KBM-7 (cell line): ENCODE measurements around the gene DNMBP.
"Not testable (repeated sequence)": the region's sequence is repeated elsewhere in the genome, so short reads cannot be mapped to it uniquely, and the experiment has no call there.

Experiments used
- DNase-seq: peaks from one replicate; pipeline ENCODE4 v3.0.0-alpha.2; 2015
- in situ Hi-C: fragments of 300-500 bp; cut with MboI; formaldehyde crosslinking; loops from 2 replicates; pipeline ENCODE4 v1.14.3; 2020; ENCODE audit warnings: low sequenced_read_pairs, low pct_unique_long_range_greater_than_20kb, mixed read lengths

Gene DNMBP

DNA sequence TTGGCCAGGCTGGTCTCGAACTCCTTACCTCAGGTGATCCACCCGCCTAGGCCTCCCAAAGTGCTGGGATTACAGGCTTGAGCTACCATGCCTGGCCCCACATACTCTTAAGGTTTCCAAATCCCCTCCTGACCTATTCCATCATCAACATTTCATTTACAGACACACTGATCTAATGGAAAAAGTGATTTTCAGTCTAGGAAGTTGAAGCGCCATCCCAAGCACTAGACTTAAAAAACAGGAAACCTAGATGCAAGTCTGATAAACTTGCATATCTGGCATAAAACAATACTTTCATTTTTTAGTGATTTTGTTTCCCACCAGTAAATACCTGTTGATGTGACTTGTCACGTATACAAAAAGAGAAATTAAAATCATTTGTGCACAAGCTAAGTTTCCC lies 44.0 kb downstream of the DNMBP start:
- in situ Hi-C loops, result no loop called here

DNA sequence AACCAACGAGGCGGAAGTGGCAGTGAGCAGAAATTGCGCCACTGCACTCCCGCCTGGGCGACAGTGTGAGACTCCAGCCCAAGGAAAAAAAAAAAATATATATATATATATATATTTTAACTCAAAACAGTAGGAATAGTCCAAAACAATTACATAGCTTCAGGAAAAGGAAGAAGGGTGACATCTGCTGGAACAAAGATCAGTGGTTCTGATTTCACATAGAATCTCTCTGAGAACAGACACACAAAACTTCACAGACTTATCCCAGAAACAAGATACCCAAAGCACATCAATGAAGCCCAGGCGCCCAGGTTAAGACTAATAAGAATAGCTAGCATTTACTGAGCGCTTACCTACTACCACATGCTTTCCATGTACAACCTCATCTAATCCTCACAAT lies 45.0 kb downstream of the DNMBP start:
- in situ Hi-C loops, result no loop called here
- DNase-seq, result no peak

More for the DNA sequence above, 44.0 kb downstream of the DNMBP start:
- DNase-seq, result no peak

DNA sequence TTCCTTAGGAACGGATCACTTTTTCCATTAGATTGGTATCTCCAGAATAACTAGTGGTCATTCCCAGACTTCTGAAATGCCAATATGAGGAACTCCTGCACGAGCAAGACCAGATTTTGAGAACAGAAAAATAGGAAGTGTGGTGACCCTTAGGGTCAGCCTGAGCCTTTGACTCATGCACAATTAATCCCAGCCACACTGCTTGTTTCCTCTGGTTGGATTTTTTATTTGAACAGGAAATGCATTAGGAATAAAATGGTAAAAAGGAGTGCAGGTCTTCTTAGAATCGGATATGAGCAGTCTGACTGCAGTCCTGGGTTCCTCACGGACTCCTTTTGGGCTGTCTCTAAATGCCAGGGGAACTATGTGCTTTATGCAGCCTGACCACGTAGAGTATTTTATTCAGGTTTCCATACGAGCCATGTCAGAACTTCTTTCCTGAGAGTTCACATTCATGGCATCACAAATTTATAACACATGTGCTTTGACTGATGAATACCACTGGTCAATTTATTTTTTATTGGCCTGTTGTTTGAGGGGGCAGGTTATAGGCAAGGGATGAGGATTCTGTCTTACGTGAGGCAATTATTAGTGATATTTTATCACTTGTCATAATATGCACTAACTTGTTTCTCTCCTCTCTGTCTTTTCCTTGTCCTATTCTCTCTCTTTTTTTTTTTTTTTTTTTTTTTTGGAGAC lies 46.1 kb downstream of the DNMBP start:
- DNase-seq, in situ Hi-C loops: not testable (repeated sequence)

- in situ Hi-C loops, result no loop called here
- no peak for DNase-seq
These were observed 50.9 kb downstream of the DNMBP start for GRCh38 chr10:99958806-99959205.

- DNase-seq, result no peak
- in situ Hi-C loops, result no loop called here
These were observed 51.4 kb downstream of the DNMBP start for GRCh38 chr10:99958302-99958701.

DNA sequence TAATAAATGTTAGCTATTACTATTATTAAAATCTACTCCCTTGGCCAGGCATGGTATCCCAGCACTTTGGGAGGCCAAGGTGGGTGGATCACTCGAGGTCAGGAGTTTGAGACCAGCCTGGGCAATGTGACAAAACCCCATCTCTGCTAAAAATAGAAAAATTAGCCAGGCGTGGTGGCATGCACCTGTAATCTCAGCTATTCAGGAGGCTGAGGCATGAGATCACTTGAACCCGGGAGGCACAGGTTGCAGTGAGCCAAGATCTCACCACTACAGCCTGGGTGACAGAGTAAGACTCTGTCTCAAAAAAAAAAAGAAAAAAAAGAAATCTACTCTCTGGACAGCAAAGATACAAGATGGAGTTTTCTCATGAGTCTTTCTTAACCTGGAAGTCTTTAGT lies 56.2 kb downstream of the DNMBP start:
- DNase-seq, in situ Hi-C loops: not testable (repeated sequence)

DNA sequence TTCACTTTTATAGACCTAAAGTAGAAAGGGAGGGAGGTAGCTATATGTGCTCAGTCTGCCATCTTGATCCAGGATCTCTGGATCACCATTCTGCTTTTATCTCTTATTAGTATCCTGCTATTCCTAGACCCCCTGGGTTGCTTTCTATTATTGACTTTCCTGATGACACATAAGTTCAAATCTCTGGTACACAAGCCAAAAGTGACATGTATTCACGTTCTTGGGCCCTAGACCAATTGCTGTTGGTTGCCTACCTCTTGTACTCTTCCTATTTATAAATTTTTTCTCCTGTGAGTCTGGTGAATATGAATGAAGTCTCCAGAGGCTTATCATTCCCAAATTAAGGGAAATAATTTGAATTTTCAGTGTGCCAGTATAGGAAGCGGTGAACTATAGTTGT lies 56.9 kb downstream of the DNMBP start:
- no peak for DNase-seq
- in situ Hi-C loops, result no loop called here

DNA sequence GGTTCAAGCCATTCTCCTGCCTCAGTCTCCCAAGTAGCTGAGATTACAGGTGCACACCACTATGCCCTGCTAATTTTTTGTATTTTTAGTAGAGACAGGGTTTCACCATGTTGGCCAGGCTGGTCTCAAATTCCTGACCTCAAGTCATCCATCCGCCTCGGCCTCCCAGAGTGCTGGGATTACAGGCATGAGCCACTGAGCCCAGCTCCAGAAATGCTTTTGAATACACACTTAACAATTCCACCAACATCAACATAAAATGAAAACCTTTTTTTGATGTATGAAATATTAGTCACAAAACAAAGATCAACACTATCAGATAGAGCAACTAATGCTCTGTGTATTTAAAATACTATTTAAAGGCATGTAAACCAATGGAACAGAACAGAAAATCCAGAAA lies 63.7 kb downstream of the DNMBP start:
- in situ Hi-C loops, DNase-seq: not testable (repeated sequence)

GRCh38 chr10:99945263-99945662 lies 64.5 kb downstream of the DNMBP start:
- no peak for DNase-seq
- in situ Hi-C loops, result no loop called here

DNA sequence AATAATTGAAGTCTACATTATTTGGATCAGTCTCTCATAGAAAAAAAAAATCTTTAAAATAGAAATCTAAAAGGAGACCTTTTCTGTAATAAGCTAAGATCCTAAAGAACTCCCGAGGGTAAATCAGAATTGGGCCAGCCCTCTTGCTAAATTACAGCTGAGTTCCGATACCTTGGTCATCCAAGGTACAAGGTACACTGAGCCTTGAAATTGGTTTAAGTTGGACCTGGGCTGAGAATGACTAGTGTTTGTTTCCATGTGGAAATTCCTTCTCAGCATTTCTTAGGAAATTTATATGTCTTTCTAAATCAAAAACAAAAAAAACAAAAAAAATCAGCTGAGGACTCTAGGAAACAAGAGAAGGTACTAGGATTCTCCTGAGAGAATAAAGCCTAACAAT lies 64.9 kb downstream of the DNMBP start:
- in situ Hi-C loops, result no loop called here
- DNase-seq, result no peak

GRCh38 chr10:99943908-99944307 lies 65.8 kb downstream of the DNMBP start:
- no peak for DNase-seq
- in situ Hi-C loops, result no loop called here

- in situ Hi-C loops, result no loop called here
- no peak for DNase-seq
These were observed 67.6 kb downstream of the DNMBP start for GRCh38 chr10:99941942-99942820.

DNA sequence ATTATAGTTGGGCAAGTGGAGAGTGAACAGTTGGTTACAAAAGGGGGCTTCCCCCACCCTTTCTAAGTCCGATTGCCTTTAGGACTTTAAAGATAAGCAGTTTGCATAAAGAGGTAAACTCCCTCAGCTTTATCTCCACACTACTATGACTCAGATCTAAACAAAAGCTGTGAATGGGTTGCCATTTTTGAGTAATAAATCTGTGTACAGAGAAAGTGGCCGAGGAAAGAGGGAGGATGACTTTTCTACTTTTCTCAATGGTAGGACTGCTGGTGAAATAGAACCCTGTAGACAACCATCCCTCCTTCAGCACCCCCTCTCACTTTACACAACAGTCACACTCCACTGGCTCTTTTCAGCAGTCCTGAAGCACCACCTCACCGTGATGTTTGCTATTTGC lies 71.2 kb downstream of the DNMBP start:
- no peak for DNase-seq
- in situ Hi-C loops, result no loop called here

DNA sequence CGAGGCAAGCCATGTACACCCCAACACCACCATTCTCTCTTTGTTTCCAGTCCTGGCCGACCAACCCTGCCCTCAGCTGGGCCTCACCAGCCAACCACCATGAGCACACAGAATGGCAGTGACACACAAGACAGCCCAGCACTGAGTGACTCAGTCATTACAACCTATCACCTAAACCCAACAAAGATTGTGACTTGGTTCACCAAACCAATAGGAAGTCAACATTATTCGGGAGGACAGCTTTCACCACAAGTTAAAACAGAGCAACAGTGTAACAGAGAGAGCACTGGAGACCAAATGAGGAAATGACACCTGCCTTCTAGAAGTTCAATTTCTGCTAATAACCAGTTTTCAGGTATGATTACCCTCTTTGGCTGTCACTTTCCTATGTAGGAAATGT lies 72.1 kb downstream of the DNMBP start:
- DNase-seq, result no peak
- in situ Hi-C loops, result no loop called here

DNA sequence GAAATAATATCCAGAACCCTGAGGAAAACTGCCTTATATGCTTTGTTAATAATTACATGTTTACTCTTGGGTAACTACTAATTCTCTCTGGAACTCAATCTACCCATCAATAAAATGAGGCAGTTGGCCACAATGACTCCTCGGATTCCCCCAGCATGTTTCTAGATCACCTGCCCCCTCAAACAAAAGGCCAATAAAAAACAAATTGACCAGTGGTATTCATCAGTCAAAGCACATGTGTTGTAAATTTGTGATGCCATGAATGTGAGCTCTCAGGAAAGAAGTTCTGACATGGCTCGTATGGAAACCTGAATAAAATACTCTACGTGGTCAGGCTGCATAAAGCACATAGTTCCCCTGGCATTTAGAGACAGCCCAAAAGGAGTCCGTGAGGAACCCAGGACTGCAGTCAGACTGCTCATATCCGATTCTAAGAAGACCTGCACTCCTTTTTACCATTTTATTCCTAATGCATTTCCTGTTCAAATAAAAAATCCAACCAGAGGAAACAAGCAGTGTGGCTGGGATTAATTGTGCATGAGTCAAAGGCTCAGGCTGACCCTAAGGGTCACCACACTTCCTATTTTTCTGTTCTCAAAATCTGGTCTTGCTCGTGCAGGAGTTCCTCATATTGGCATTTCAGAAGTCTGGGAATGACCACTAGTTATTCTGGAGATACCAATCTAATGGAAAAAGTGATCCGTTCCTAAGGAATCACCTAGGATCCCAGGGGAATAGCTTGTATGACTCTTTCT lies 77.4 kb downstream of the DNMBP start:
- DNase-seq, in situ Hi-C loops: not testable (repeated sequence)

GRCh38 chr10:99930731-99931550 lies 78.8 kb downstream of the DNMBP start:
- DNase-seq, result no peak
- in situ Hi-C loops, result no loop called here

GRCh38 chr10:99929360-99929759 lies 80.4 kb downstream of the DNMBP start:
- DNase-seq, result no peak
- in situ Hi-C loops, result no loop called here

GRCh38 chr10:99927721-99928280 lies 81.9 kb downstream of the DNMBP start:
- in situ Hi-C loops, result no loop called here
- DNase-seq, result peak; percentile 34
